HEK293 (cell line): ENCODE data around the gene ERBB4.

Experiments used
- CTCF ChIA-PET: fragments of 350-600 bp; formaldehyde crosslinking; extraction: SDS; loops from one replicate; lab custom pipeline; 2021; ENCODE audit warnings: antibody characterized with exemption; lab: Yijun Ruan, JAX
- POLR2A ChIA-PET: fragments of 300-600 bp; formaldehyde crosslinking; extraction: SDS; loops from one replicate; lab custom pipeline; 2020; ENCODE audit warnings: antibody characterized with exemption, inconsistent platforms; lab: Yijun Ruan, JAX
- H3K27ac ChIP-seq: fragments of 200-500 bp; sonication (Bioruptor generic); 2 replicates; pipeline ENCODE4 v1.5.1; 2014; ENCODE audit warnings: low read depth, low read length, control low read depth, inconsistent platforms; ENCODE audit errors: extremely low read depth
- H3K36me3 ChIP-seq, 2 experiments: fragments of 200-500 bp in 1 of 2; sonication (Bioruptor generic) in 1 of 2; 1 replicate in 1 of 2; 2 replicates in 1 of 2; pipeline ENCODE4 v1.5.1; 2014 to 2017; ENCODE audit warnings: inconsistent platforms in 2 of 2, low read length in 2 of 2; ENCODE audit not compliant: control insufficient read depth in 2 of 2, insufficient read depth in 1 of 2
- H3K4me1 ChIP-seq: fragments of 200-500 bp; sonication (Bioruptor generic); 2 replicates; pipeline ENCODE4 v1.5.1; 2014; ENCODE audit warnings: mild to moderate bottlenecking, low read length, inconsistent platforms; ENCODE audit not compliant: control insufficient read depth, insufficient read depth
- H3K4me3 ChIP-seq: 2 replicates; pipeline ENCODE4 v1.5.1; 2011; ENCODE audit warnings: low read depth, mild to moderate bottlenecking, control low read depth, low read length, moderate library complexity
- H3K9me3 ChIP-seq: fragments of 200-500 bp; sonication (Bioruptor generic); 2 replicates; pipeline ENCODE4 v1.5.1; 2014; ENCODE audit warnings: low read depth, low read length, inconsistent platforms; ENCODE audit not compliant: control insufficient read depth, insufficient read depth
- GLIS1 ChIP-seq: fragments of 450-650 bp; formaldehyde crosslinking; IDR thresholded peaks from 2 replicates; pipeline ENCODE4 v1.5.1; 2016; ENCODE audit warnings: missing biosample characterization, missing genetic modification characterization
- KLF7 ChIP-seq: fragments of 450-650 bp; formaldehyde crosslinking; IDR thresholded peaks from 2 replicates; pipeline ENCODE4 v1.5.1; 2016; ENCODE audit warnings: missing biosample characterization, missing genetic modification characterization, borderline replicate concordance
- OSR2 ChIP-seq: fragments of 450-650 bp; formaldehyde crosslinking; IDR thresholded peaks from 2 replicates; pipeline ENCODE4 v1.5.1; 2016; ENCODE audit warnings: missing biosample characterization, missing genetic modification characterization
- RBAK ChIP-seq: fragments of 450-650 bp; formaldehyde crosslinking; IDR thresholded peaks from 2 replicates; pipeline ENCODE4 v1.5.1; 2016; ENCODE audit warnings: missing biosample characterization, missing genetic modification characterization
- ZBTB21 ChIP-seq: fragments of 450-650 bp; formaldehyde crosslinking; IDR thresholded peaks from 2 replicates; pipeline ENCODE4 v1.5.1; 2017; ENCODE audit warnings: missing biosample characterization, missing genetic modification characterization
- ZNF140 ChIP-seq: fragments of 450-650 bp; formaldehyde crosslinking; IDR thresholded peaks from 2 replicates; pipeline ENCODE4 v1.5.1; 2016; ENCODE audit warnings: missing biosample characterization, missing genetic modification characterization
- ZNF2 ChIP-seq: fragments of 450-650 bp; formaldehyde crosslinking; IDR thresholded peaks from 2 replicates; pipeline ENCODE4 v1.5.1; 2016; ENCODE audit warnings: missing biosample characterization, missing genetic modification characterization
- ZNF211 ChIP-seq: fragments of 450-650 bp; formaldehyde crosslinking; IDR thresholded peaks from 2 replicates; pipeline ENCODE4 v1.5.1; 2016; ENCODE audit warnings: low read depth, missing biosample characterization, missing genetic modification characterization
- ZNF24 ChIP-seq: fragments of 450-650 bp; formaldehyde crosslinking; IDR thresholded peaks from 2 replicates; pipeline ENCODE4 v1.5.1; 2016; ENCODE audit warnings: missing biosample characterization, missing genetic modification characterization
- ZNF366 ChIP-seq: fragments of 450-650 bp; formaldehyde crosslinking; conservative IDR thresholded peaks from 2 replicates; pipeline ENCODE4 v1.5.1; 2016; ENCODE audit warnings: missing biosample characterization, missing genetic modification characterization
- ZNF501 ChIP-seq: fragments of 450-650 bp; formaldehyde crosslinking; IDR thresholded peaks from 2 replicates; pipeline ENCODE4 v1.5.1; 2016; ENCODE audit warnings: missing biosample characterization, missing genetic modification characterization
- ZNF548 ChIP-seq: fragments of 450-650 bp; formaldehyde crosslinking; IDR thresholded peaks from 2 replicates; pipeline ENCODE4 v1.5.1; 2016; ENCODE audit warnings: missing biosample characterization, missing genetic modification characterization
- ZNF623 ChIP-seq: fragments of 450-650 bp; formaldehyde crosslinking; IDR thresholded peaks from 2 replicates; pipeline ENCODE4 v1.5.1; 2016; ENCODE audit warnings: missing biosample characterization, missing genetic modification characterization
- ZNF629 ChIP-seq: fragments of 450-650 bp; formaldehyde crosslinking; IDR thresholded peaks from 2 replicates; pipeline ENCODE4 v1.5.1; 2017; ENCODE audit warnings: missing biosample characterization, missing genetic modification characterization
- ZNF777 ChIP-seq: fragments of 450-650 bp; formaldehyde crosslinking; IDR thresholded peaks from 2 replicates; pipeline ENCODE4 v1.5.1; 2017; ENCODE audit warnings: missing biosample characterization, missing genetic modification characterization, borderline replicate concordance
- ZNF843 ChIP-seq: fragments of 450-650 bp; formaldehyde crosslinking; IDR thresholded peaks from 2 replicates; pipeline ENCODE4 v1.5.1; 2016; ENCODE audit warnings: missing biosample characterization, missing genetic modification characterization
- TF ChIP-seq, protein P1 (sequence below): fragments of 450-650 bp; formaldehyde crosslinking; IDR thresholded peaks from 2 replicates; pipeline ENCODE4 v1.5.1; 2017; ENCODE audit warnings: missing biosample characterization, missing genetic modification characterization
- TF ChIP-seq, protein P2 (sequence below): fragments of 450-650 bp; formaldehyde crosslinking; IDR thresholded peaks from 2 replicates; pipeline ENCODE4 v1.5.1; 2017; ENCODE audit warnings: missing biosample characterization, missing genetic modification characterization
- TF ChIP-seq, protein P3 (sequence below): fragments of 450-650 bp; formaldehyde crosslinking; IDR thresholded peaks from 2 replicates; pipeline ENCODE4 v1.5.1; 2016; ENCODE audit warnings: missing biosample characterization, missing genetic modification characterization, borderline replicate concordance

The ERBB4 gene

DNA sequence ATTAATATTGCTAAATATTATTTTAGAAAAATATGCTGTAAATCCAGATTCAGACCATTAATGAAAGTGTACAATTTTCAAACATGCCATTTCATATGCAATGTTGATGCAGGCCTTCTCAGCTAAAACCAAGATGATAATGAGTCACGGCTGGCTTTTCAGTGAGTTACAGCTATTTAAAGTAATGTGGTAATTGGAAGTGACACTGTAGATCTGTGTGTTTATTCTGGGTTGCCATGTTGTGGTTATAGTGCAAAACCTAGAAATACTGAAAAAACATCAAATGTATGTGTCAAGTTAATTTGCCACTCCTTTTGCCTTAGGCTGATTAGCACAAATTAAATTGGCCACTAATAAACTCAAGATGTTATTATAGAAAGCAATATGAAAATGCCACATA lies 506.6 kb downstream of the ERBB4 start (continued):
- TF ChIP-seq, protein P1, sequence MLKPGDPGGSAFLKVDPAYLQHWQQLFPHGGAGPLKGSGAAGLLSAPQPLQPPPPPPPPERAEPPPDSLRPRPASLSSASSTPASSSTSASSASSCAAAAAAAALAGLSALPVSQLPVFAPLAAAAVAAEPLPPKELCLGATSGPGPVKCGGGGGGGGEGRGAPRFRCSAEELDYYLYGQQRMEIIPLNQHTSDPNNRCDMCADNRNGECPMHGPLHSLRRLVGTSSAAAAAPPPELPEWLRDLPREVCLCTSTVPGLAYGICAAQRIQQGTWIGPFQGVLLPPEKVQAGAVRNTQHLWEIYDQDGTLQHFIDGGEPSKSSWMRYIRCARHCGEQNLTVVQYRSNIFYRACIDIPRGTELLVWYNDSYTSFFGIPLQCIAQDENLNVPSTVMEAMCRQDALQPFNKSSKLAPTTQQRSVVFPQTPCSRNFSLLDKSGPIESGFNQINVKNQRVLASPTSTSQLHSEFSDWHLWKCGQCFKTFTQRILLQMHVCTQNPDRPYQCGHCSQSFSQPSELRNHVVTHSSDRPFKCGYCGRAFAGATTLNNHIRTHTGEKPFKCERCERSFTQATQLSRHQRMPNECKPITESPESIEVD (tag by site-specific recombination): peak; percentile 83
- TF ChIP-seq ZNF623 (tag by site-specific recombination) (no peak), KLF7 (tag by site-specific recombination) (no peak), ZNF2 (tag by site-specific recombination) (no peak), ZNF211 (tag by site-specific recombination) (no peak), ZNF777 (no peak), ZNF548 (tag by site-specific recombination) (no peak), ZNF366 (tag by site-specific recombination) (peak; percentile 30; the same call in 1 of the 2 replicates), RBAK (tag by site-specific recombination) (no peak), ZNF843 (tag by site-specific recombination) (peak; percentile 55; the same call in 1 of the 2 replicates), ZBTB21 (no peak), ZNF629 (peak; percentile 11; the same call in 1 of the 2 replicates), ZNF501 (tag by site-specific recombination) (no peak)
- TF ChIP-seq, protein P2, sequence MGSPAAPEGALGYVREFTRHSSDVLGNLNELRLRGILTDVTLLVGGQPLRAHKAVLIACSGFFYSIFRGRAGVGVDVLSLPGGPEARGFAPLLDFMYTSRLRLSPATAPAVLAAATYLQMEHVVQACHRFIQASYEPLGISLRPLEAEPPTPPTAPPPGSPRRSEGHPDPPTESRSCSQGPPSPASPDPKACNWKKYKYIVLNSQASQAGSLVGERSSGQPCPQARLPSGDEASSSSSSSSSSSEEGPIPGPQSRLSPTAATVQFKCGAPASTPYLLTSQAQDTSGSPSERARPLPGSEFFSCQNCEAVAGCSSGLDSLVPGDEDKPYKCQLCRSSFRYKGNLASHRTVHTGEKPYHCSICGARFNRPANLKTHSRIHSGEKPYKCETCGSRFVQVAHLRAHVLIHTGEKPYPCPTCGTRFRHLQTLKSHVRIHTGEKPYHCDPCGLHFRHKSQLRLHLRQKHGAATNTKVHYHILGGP (tag by site-specific recombination): peak; percentile 89

DNA sequence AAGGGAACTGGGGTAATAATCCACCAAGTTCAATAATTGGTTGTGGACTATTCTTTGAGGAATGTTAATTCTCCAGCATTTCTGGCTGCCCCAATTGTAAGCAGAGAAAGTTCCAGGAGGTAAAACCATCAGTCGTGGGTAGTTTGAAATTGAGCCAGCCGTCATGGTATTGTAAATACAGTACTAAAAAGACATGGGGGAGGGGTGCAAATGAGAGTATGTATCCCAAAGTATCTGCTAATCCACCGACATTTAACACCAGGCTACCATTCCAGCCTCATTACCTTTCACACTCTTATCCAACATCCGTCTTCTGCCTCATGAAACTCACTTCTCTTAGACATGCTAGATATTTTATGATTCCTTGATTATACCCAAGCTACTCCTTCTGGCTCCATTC lies 507.9 kb downstream of the ERBB4 start:
- no peak overlapping the region for H3K4me3 ChIP-seq
- H3K4me1 ChIP-seq: peaks cover 11% of the 10 kb centered on the region
- no peaks in the 10 kb centered on the region for H3K36me3 ChIP-seq
- no peak overlapping the region for H3K27ac ChIP-seq
- CTCF ChIA-PET: no interaction called here
- TF ChIP-seq OSR2 (tag by site-specific recombination) (peak; percentile 65), ZNF140 (tag by site-specific recombination) (no peak), GLIS1 (tag by site-specific recombination) (peak; percentile 47)
- TF ChIP-seq, protein P3, sequence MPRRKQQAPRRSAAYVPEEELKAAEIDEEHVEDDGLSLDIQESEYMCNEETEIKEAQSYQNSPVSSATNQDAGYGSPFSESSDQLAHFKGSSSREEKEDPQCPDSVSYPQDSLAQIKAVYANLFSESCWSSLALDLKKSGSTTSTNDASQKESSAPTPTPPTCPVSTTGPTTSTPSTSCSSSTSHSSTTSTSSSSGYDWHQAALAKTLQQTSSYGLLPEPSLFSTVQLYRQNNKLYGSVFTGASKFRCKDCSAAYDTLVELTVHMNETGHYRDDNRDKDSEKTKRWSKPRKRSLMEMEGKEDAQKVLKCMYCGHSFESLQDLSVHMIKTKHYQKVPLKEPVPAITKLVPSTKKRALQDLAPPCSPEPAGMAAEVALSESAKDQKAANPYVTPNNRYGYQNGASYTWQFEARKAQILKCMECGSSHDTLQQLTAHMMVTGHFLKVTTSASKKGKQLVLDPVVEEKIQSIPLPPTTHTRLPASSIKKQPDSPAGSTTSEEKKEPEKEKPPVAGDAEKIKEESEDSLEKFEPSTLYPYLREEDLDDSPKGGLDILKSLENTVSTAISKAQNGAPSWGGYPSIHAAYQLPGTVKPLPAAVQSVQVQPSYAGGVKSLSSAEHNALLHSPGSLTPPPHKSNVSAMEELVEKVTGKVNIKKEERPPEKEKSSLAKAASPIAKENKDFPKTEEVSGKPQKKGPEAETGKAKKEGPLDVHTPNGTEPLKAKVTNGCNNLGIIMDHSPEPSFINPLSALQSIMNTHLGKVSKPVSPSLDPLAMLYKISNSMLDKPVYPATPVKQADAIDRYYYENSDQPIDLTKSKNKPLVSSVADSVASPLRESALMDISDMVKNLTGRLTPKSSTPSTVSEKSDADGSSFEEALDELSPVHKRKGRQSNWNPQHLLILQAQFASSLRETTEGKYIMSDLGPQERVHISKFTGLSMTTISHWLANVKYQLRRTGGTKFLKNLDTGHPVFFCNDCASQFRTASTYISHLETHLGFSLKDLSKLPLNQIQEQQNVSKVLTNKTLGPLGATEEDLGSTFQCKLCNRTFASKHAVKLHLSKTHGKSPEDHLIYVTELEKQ (tag by site-specific recombination): no peak
- POLR2A ChIA-PET: no interaction called here
- no peaks in the 10 kb centered on the region for H3K9me3 ChIP-seq

DNA sequence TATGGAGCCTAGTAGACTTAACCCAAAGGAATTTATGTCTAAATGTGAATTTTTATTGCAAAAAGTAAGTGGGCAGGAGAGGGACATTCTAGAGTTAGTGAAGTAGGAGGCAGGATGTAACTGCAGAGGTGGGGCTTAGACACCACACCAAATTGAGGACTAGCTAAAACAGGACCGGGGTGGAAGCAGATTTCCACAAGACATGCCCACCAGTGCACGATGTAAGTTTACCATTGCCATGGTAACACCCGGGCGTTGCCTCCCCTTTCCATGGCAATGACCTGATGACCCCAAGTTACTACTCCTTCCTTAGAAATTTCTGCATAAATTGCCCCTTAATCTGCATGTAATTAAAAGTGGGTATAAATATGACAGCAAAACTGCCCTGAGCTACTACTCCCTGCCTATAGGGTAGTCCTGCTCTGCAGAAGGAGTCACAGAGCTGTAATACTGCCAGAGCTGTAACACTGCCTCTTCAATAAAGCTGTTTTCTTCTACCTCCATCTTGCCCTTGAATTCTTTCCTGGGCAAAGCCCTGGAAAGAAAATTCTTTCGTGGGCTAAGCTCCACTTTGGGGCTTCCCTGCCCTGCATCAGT lies 509.7 kb downstream of the ERBB4 start:
- Histone ChIP-seq H3K9me3 (no peaks in the 10 kb centered on the region), H3K4me1 (peaks cover 6% of the 10 kb centered on the region), H3K4me3 (no peak overlapping the region), H3K36me3 (no peaks in the 10 kb centered on the region), H3K27ac (no peak overlapping the region)
- ChIA-PET POLR2A (no interaction called here), CTCF (interaction anchor here (0.8 to 1.7 kb wide), 2 partner anchors 23 to 519 kb away, joined by 4 to 8 read pairs; no protein-coding TSS in a partner anchor)
- TF ChIP-seq ZNF24 (tag by site-specific recombination): no peak
